BLaER1 treated with 17β-estradiol and CSF1 and Interleukin-3, amounts not matched to agents 10 nM and 100 nM (cell line): ENCODE measurements around the gene OPCML.

ENCODE experiments used
- H3K27ac ChIP-seq, 11 experiments: shearing (Covaris generic); formaldehyde crosslinking; 2 replicates each; pipeline ENCODE4 v1.8.1; 2022
- H3K27me3 ChIP-seq, 11 experiments: shearing (Covaris generic); formaldehyde crosslinking; 2 replicates each; pipeline ENCODE4 v1.8.1; 2022
- H3K36me3 ChIP-seq, 11 experiments: shearing (Covaris generic); formaldehyde crosslinking; 2 replicates each; pipeline ENCODE4 v1.8.1; 2022
- H3K4me1 ChIP-seq, 10 experiments: shearing (Covaris generic); formaldehyde crosslinking; 2 replicates each; pipeline ENCODE4 v1.8.1; 2022
- H3K4me2 ChIP-seq, 11 experiments: shearing (Covaris generic); formaldehyde crosslinking; 2 replicates each; pipeline ENCODE4 v1.8.1; 2022
- H3K4me3 ChIP-seq, 10 experiments: shearing (Covaris generic); formaldehyde crosslinking; 2 replicates each; pipeline ENCODE4 v1.8.1; 2022
- H3K9ac ChIP-seq, 11 experiments: shearing (Covaris generic); formaldehyde crosslinking; 2 replicates each; pipeline ENCODE4 v1.8.1; 2022
- H3K9me3 ChIP-seq, 11 experiments: shearing (Covaris generic); formaldehyde crosslinking; replicated peaks in 1 of 11; 2 replicates each; pipeline ENCODE4 v1.8.1; 2022
- H4K20me1 ChIP-seq, 11 experiments: shearing (Covaris generic); formaldehyde crosslinking; 2 replicates each; pipeline ENCODE4 v1.8.1; 2022
- Cebpa-rat ChIP-seq, 11 experiments: shearing (Covaris generic); IDR thresholded peaks; 2 replicates each; pipeline ENCODE4 v1.8.1; 2022

Gene OPCML

GRCh38 chr11:133399855-133400625 lies 132.3 kb downstream of the OPCML start:
- no peak overlapping the region for H3K9ac ChIP-seq
- H3K4me1 ChIP-seq, result peaks cover 0 to 4% (median 0%) of the 10 kb centered on the region in 10 experiments; a peak in 3 of 20 replicates
- no peaks in the 10 kb centered on the region for H3K27me3 ChIP-seq
- no peaks in the 10 kb centered on the region for H4K20me1 ChIP-seq
- peaks cover 0 to 4% (median 0%) of the 10 kb centered on the region in 11 experiments; a peak in 2 of 22 replicates for H3K9me3 ChIP-seq
- TF ChIP-seq Cebpa-rat (IDR thresholded peaks at IDR 0.05), result no peak
- H3K36me3 ChIP-seq, result no peaks in the 10 kb centered on the region
- no peak overlapping the region for H3K27ac ChIP-seq
- H3K4me2 ChIP-seq, result no peak overlapping the region
- H3K4me3 ChIP-seq, result no peak overlapping the region

DNA sequence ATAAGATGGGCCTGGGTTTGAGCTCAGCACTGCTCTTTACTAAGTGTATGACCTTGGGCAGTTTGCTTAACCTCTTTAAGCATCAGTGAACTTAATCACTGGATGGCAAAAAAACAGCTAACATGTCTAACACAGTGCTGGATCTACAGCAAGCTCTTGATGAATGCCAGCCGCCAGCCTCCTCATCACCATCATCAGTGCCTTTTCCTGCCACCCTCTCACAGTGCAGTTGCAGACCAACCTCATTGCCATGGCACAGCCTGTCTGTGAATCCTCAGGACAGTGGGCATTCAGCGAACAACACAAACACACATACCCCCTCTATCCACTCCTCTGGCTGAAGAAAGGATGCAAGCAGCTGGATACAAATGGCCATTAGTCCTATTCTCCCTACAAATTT lies 133.0 kb downstream of the OPCML start:
- H3K27me3 ChIP-seq, result no peaks in the 10 kb centered on the region
- TF ChIP-seq Cebpa-rat (IDR thresholded peaks at IDR 0.05), result no peak
- no peak overlapping the region for H3K4me2 ChIP-seq
- H3K36me3 ChIP-seq, result no peaks in the 10 kb centered on the region
- peaks cover 0 to 11% (median 0%) of the 10 kb centered on the region in 10 experiments; a peak in 3 of 20 replicates for H3K4me1 ChIP-seq
- no peak overlapping the region for H3K27ac ChIP-seq
- H3K4me3 ChIP-seq, result no peak overlapping the region
- H3K9ac ChIP-seq, result no peak overlapping the region
- H4K20me1 ChIP-seq, result no peaks in the 10 kb centered on the region
- peaks cover 0 to 4% (median 0%) of the 10 kb centered on the region in 11 experiments; a peak in 2 of 22 replicates for H3K9me3 ChIP-seq

GRCh38 chr11:133390803-133391202 lies 141.5 kb downstream of the OPCML start:
- no peak overlapping the region for H3K4me3 ChIP-seq

DNA sequence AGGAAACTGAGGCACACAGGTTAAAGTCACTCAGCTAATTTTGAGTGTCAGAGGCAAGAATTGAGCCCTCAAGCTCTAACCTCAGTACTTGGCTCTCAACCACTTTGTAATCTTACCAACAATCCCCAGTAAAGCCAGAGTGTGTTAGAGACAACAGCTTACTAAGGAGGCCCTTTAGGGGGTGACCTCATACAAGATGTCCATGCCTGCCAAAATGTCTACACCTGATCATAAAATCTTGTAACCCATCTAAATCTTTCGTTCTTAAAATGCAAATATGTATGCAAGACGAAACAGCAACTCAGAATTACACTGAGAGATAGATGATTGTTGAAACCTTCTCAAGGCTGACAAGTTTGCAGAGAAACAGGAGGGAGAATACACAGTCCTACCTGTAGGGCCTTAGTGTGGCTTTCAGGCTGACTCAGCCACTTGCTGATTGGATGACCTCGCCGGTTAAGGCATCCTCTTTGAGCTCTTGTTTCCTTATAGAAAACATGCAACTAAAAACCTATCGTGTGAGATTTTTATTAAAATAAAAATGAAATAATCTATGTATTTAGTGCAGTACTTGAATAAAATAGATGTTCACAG lies 143.2 kb downstream of the OPCML start:
- no peak for TF ChIP-seq Cebpa-rat (IDR thresholded peaks at IDR 0.05)
- Histone ChIP-seq H3K36me3 (no peaks in the 10 kb centered on the region), H3K27me3 (no peaks in the 10 kb centered on the region), H3K4me3 (no peak overlapping the region), H3K4me2 (no peak overlapping the region), H3K4me1 (peaks cover 0 to 8% (median 0%) of the 10 kb centered on the region in 10 experiments; a peak in 3 of 20 replicates), H4K20me1 (no peaks in the 10 kb centered on the region), H3K9ac (no peak overlapping the region), H3K27ac (no peak overlapping the region), H3K9me3 (no peaks in the 10 kb centered on the region)

More at GRCh38 chr11:133390803-133391202, 141.5 kb downstream of the OPCML start:
- no peaks in the 10 kb centered on the region for H3K36me3 ChIP-seq
- H3K9me3 ChIP-seq, result no peaks in the 10 kb centered on the region
- H4K20me1 ChIP-seq, result no peaks in the 10 kb centered on the region
- no peaks in the 10 kb centered on the region for H3K27me3 ChIP-seq
- no peak overlapping the region for H3K27ac ChIP-seq
- H3K9ac ChIP-seq, result no peak overlapping the region
- peaks cover 0 to 11% (median 0%) of the 10 kb centered on the region in 10 experiments; a peak in 6 of 20 replicates for H3K4me1 ChIP-seq
- no peak for TF ChIP-seq Cebpa-rat (IDR thresholded peaks at IDR 0.05)
- no peak overlapping the region for H3K4me2 ChIP-seq

DNA sequence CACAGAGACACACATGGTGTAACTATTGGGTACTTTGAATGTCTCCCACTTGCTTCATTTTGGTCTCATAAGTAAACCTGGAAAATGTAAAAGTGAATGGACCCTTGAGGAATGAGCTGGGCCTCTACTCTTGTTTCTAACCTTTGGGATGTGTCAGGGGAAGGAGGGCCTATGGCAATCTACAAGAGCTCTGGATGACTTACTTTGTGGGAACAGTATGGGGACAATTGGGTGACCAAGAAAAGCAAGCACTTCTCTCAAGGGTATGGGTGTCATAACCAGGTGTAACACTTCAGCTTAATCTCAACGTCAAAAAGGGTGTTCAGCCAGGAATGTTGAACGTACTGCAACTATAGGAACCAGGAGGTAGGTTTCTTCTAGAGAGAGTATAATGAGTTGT lies 144.0 kb downstream of the OPCML start:
- no peaks in the 10 kb centered on the region for H3K36me3 ChIP-seq
- no peak overlapping the region for H3K4me2 ChIP-seq
- no peak for TF ChIP-seq Cebpa-rat (IDR thresholded peaks at IDR 0.05)
- H3K4me3 ChIP-seq, result no peak overlapping the region
- H3K9me3 ChIP-seq, result no peaks in the 10 kb centered on the region
- no peak overlapping the region for H3K9ac ChIP-seq
- no peak overlapping the region for H3K27ac ChIP-seq
- H4K20me1 ChIP-seq, result no peaks in the 10 kb centered on the region
- H3K27me3 ChIP-seq, result no peaks in the 10 kb centered on the region
- peaks cover 0 to 8% (median 0%) of the 10 kb centered on the region in 10 experiments; a peak in 3 of 20 replicates for H3K4me1 ChIP-seq

- Histone ChIP-seq H3K9ac (no peak overlapping the region), H3K36me3 (no peaks in the 10 kb centered on the region), H3K27ac (no peak overlapping the region), H3K4me3 (no peak overlapping the region), H4K20me1 (no peaks in the 10 kb centered on the region), H3K9me3 (no peaks in the 10 kb centered on the region), H3K4me1 (peaks cover 0 to 8% (median 0%) of the 10 kb centered on the region in 10 experiments; a peak in 3 of 20 replicates), H3K4me2 (peak overlapping the region in 3 of 11 experiments; percentile 2 to 18 (median 10); a peak in 2 of 22 replicates), H3K27me3 (no peaks in the 10 kb centered on the region)
- TF ChIP-seq Cebpa-rat (IDR thresholded peaks at IDR 0.05), result no peak
These were observed 145.4 kb downstream of the OPCML start for GRCh38 chr11:133386852-133387251.

DNA sequence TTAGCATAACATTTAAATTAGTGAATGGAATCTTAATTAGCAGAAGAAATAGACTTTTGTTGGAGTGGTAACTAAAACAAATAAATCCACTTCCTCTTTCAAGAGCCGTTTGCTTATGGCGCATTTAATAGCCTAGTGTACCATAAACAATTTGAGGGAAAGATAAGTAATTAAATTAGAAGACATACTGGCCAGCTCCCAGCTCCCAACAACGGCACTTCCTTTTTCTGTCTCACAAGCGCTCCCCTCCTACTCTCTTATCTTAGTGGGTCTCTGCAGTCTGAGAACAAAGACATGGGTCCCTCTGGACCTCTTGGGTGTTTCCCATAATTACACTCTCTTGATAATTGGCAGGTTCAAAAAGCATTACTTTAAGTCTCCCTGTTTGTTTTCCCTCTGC lies 146.0 kb downstream of the OPCML start:
- TF ChIP-seq Cebpa-rat (IDR thresholded peaks at IDR 0.05), result no peak
- Histone ChIP-seq H3K9me3 (no peaks in the 10 kb centered on the region), H3K27ac (no peak overlapping the region), H3K4me3 (no peak overlapping the region), H3K9ac (no peak overlapping the region), H3K36me3 (no peaks in the 10 kb centered on the region), H3K27me3 (no peaks in the 10 kb centered on the region), H3K4me2 (peak overlapping the region in 4 of 11 experiments; percentile 2 to 19 (median 14); a peak in 3 of 22 replicates), H3K4me1 (peaks cover 0 to 8% (median 0%) of the 10 kb centered on the region in 10 experiments; a peak in 3 of 20 replicates), H4K20me1 (no peaks in the 10 kb centered on the region)

- Histone ChIP-seq H3K4me2 (peak overlapping the region in 3 of 11 experiments; percentile 10 to 19 (median 18); a peak in 1 of 22 replicates), H3K9me3 (no peaks in the 10 kb centered on the region), H3K36me3 (no peaks in the 10 kb centered on the region), H3K4me1 (peaks cover 0 to 8% (median 0%) of the 10 kb centered on the region in 10 experiments; a peak in 3 of 20 replicates), H4K20me1 (no peaks in the 10 kb centered on the region), H3K4me3 (no peak overlapping the region), H3K27me3 (no peaks in the 10 kb centered on the region), H3K9ac (no peak overlapping the region), H3K27ac (no peak overlapping the region)
- TF ChIP-seq Cebpa-rat (IDR thresholded peaks at IDR 0.05), result no peak
These were observed 146.5 kb downstream of the OPCML start for GRCh38 chr11:133385781-133386180.

- no peaks in the 10 kb centered on the region for H3K36me3 ChIP-seq
- H3K4me1 ChIP-seq, result peaks cover 0 to 8% (median 0%) of the 10 kb centered on the region in 10 experiments; a peak in 3 of 20 replicates
- no peaks in the 10 kb centered on the region for H3K9me3 ChIP-seq
- H3K27me3 ChIP-seq, result no peaks in the 10 kb centered on the region
- no peak overlapping the region for H3K4me3 ChIP-seq
- H3K4me2 ChIP-seq, result no peak overlapping the region
- no peak overlapping the region for H3K27ac ChIP-seq
- H4K20me1 ChIP-seq, result no peaks in the 10 kb centered on the region
- no peak overlapping the region for H3K9ac ChIP-seq
- no peak for TF ChIP-seq Cebpa-rat (IDR thresholded peaks at IDR 0.05)
These were observed 147.6 kb downstream of the OPCML start for GRCh38 chr11:133384731-133385130.
